Stimulated activated CD4-positive, alpha-beta T cell treated with anti-CD3 and anti-CD28 coated beads, Interleukin-2, amount 100 ng/mL, for 24 hours (primary cell): ENCODE measurements around the gene C2CD3.
"Not testable (repeated sequence)": the region's sequence is repeated elsewhere in the genome, so short reads cannot be mapped to it uniquely, and the experiment has no call there.

Source experiments
- DNase-seq, 2 donors: peaks; one replicate each; pipeline ENCODE4 v3.0.0-alpha.2; 2020

Gene C2CD3

GRCh38 chr11:74001822-74002286 is 168.9 kb downstream of the C2CD3 start:
- no peak for DNase-seq

GRCh38 chr11:74000307-74001133 is 170.3 kb downstream of the C2CD3 start:
- no peak for DNase-seq

- DNase-seq, result no peak
These were observed 171.1 kb downstream of the C2CD3 start for GRCh38 chr11:73999581-74000306.

GRCh38 chr11:73998846-73999575 is 171.8 kb downstream of the C2CD3 start:
- DNase-seq, result no peak

- DNase-seq, result no peak
These were observed 173.6 kb downstream of the C2CD3 start for GRCh38 chr11:73997120-73997770.

- no peak for DNase-seq
These were observed 174.5 kb downstream of the C2CD3 start for GRCh38 chr11:73996161-73996747.

GRCh38 chr11:73995731-73996130 is 175.1 kb downstream of the C2CD3 start:
- DNase-seq, result no peak

- DNase-seq, result no peak
These were observed 175.6 kb downstream of the C2CD3 start for GRCh38 chr11:73995247-73995646.

GRCh38 chr11:73991471-73992006 is 179.3 kb downstream of the C2CD3 start:
- no peak for DNase-seq

- no peak for DNase-seq
These were observed 180.1 kb downstream of the C2CD3 start for GRCh38 chr11:73990730-73991129.

- no peak for DNase-seq
These were observed 181.6 kb downstream of the C2CD3 start for GRCh38 chr11:73989156-73989555.

- no peak for DNase-seq
These were observed 182.6 kb downstream of the C2CD3 start for GRCh38 chr11:73988227-73988626.

GRCh38 chr11:73985661-73986060 is 185.1 kb downstream of the C2CD3 start:
- not testable (repeated sequence) for DNase-seq

GRCh38 chr11:73983741-73984538 is 186.9 kb downstream of the C2CD3 start:
- no peak for DNase-seq

- peak; percentile 92 to 94 for DNase-seq
These were observed 187.6 kb downstream of the C2CD3 start for GRCh38 chr11:73982990-73983740.

- DNase-seq, result peak; percentile 86 to 91
These were observed 188.2 kb downstream of the C2CD3 start, which contains the start of gene UCP2 for GRCh38 chr11:73982595-73982989. TSS of gene UCP2 (minus strand) at chr11:73982843. CDS start at chr11:73978378, 4,465 bp downstream.

GRCh38 chr11:73981051-73981805 is 189.6 kb downstream of the C2CD3 start:
- no peak for DNase-seq

- DNase-seq, result peak; percentile 63 to 65
These were observed 190.5 kb downstream of the C2CD3 start for GRCh38 chr11:73980001-73980961.
